ENCODE measurements around the gene WDR12.

WDR12 gene

DNA sequence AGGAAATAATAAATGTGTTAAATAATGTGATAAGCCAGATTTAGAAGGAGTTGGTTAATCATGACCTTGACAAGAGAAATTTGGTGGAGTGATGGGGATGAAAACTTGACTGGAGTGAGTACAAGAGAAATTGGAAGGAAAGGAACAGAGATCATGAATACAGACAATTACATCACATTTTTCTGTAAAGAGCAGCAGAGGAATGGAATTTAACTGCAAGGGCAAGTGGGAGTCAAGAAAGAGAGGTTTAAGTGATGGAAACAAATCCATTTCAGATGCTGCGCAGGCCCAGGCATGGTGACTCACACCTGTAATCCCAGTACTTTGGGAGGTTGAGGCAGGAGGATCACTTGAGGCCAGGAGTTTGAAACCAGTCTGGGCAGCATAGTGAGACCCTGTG is 86.6 kb downstream of the WDR12 start:
- no peak overlapping the region for H3K4me3 ChIP-seq
- no peak overlapping the region for H3K27ac ChIP-seq
- no peak for DNase-seq (ENCODE audit: low spot score)
- TF ChIP-seq, protein P1, sequence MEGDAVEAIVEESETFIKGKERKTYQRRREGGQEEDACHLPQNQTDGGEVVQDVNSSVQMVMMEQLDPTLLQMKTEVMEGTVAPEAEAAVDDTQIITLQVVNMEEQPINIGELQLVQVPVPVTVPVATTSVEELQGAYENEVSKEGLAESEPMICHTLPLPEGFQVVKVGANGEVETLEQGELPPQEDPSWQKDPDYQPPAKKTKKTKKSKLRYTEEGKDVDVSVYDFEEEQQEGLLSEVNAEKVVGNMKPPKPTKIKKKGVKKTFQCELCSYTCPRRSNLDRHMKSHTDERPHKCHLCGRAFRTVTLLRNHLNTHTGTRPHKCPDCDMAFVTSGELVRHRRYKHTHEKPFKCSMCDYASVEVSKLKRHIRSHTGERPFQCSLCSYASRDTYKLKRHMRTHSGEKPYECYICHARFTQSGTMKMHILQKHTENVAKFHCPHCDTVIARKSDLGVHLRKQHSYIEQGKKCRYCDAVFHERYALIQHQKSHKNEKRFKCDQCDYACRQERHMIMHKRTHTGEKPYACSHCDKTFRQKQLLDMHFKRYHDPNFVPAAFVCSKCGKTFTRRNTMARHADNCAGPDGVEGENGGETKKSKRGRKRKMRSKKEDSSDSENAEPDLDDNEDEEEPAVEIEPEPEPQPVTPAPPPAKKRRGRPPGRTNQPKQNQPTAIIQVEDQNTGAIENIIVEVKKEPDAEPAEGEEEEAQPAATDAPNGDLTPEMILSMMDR (IDR thresholded peaks at IDR 0.05), result no peak
